SH-SY5Y (cell line): ENCODE data around the gene NEK10.

Experiments used
- GATA2 ChIP-seq: IDR thresholded peaks from 2 replicates; pipeline ENCODE4 v1.6.1; 2011; ENCODE audit warnings: mild to moderate bottlenecking, low read depth, low read length
- GATA3 ChIP-seq: IDR thresholded peaks from 2 replicates; pipeline ENCODE4 v1.6.1; 2011; ENCODE audit warnings: low read depth, mild to moderate bottlenecking, low read length, moderate library complexity

The NEK10 gene

GRCh38 chr3:27079427-27080257 is 289.5 kb downstream of the NEK10 start:
- no peak for TF ChIP-seq GATA2

- TF ChIP-seq GATA2, result no peak
- no peak for TF ChIP-seq GATA3
Observed at GRCh38 chr3:27078246-27078913, 290.8 kb downstream of the NEK10 start.

GRCh38 chr3:27076815-27077630 is 292.2 kb downstream of the NEK10 start:
- no peak for TF ChIP-seq GATA2

DNA sequence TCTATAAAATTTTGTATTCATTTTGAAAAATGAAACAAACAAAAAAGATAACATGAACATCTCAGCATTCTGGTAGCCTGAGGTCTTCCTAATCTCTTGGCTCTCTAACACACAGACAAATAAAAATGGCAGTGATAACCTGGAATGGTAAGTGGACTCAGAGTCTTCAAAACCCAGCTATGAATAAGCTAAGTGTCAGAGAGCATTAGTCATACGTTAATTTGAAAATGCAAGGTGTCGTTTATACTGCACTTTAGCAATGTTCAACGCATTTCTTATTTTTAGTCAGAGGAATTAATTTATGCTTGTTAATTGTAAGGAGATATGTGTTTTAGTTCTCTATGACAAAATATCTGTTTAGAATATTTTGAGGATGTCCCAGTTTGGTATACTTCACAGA is 294.3 kb downstream of the NEK10 start:
- TF ChIP-seq GATA3, result no peak
- TF ChIP-seq GATA2, result no peak

- TF ChIP-seq GATA2 (no peak), GATA3 (no peak)
Observed at GRCh38 chr3:27073912-27074311, 295.3 kb downstream of the NEK10 start.

DNA sequence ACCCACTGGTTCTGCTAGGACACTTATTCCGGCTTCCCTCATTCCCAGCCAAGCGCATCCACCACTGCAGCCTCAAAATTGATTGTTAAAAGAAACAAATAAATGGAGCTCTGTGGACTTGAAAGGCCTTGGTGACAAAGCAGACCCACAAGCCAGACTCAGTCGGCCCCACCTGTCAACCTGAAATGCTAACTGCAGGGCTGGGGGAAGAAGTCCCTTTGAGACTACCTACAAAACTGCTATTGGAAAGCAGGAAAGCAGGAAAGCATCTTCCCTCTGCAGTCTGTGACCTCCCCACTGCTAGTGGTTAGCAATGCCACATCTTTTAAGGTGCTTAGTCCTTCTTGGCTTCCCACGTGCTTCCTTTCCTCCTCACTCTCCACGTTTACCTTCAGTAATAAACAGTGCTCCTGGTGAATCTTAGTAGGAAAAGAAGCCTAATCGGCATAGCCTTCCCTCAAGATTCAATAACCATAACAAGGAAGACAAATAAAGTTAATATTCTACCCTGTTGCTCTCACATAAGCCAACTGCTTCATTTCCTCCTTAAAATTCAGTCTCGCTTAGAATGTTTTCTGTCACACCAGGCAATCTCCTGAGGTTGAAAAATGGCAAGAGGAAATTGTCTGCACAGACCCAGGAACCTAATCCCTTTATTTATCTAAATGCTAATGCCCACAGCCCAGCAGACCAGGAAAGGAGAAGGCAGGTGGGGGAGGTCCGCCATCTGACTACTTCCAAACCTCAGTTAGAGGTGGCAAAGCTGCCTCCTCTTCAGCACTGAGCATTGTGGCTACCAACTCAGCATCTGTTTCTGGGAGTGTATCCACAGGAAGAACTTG is 296.2 kb downstream of the NEK10 start:
- TF ChIP-seq GATA2 (no peak), GATA3 (no peak)

GRCh38 chr3:27060336-27060735 is 308.8 kb downstream of the NEK10 start:
- no peak for TF ChIP-seq GATA2
- no peak for TF ChIP-seq GATA3
